ENCODE measurements around the gene OR5D16. TPM values are rescaled to one million over a fixed set of nuclear protein-coding genes. Genes with fewer than 3 reads are reported as not detected.
"Not testable (repeated sequence)": the region's sequence is repeated elsewhere in the genome, so short reads cannot be mapped to it uniquely, and the experiment has no call there.

Gene OR5D16
- total RNA-seq, result not detected

DNA sequence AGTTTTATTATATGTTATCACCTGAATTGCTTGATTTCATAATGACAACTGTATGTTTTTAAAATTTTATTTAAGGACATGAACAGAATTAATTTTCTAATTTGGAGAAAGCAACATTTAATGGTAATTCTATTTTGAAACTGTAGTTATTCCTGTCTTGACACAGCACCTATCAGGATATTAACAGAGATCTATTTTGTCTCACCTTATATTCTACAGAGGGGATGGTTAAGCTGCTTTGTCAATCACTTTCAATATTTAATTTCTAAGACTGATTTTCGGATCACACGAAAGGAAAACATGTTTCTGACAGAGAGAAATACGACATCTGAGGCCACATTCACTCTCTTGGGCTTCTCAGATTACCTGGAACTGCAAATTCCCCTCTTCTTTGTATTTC lies at the start of gene OR5D16:
Gene OR5D16 (plus strand): TSS at position 301 of the 400 bp plus-strand sequence. CDS start 0 bp downstream, at position 301.
- H3K9me3 Mint-ChIP-seq, result peaks cover 14% of the 10 kb centered on the region
- CTCF ChIA-PET, result no interaction called here
- no peak within 1 kb of the TSS for H3K27ac Mint-ChIP-seq
- H3K4me1 Mint-ChIP-seq (ENCODE audit: low read depth), result no peaks in the 10 kb centered on the region
- no peaks in the 10 kb centered on the region for H3K36me3 Mint-ChIP-seq (ENCODE audit: low read depth)
- no peaks in the 10 kb centered on the region for H3K27me3 Mint-ChIP-seq (ENCODE audit: low read depth)
- no peak within 1 kb of the TSS for H3K4me3 Mint-ChIP-seq
- intact Hi-C loops (cut with micrococcal nuclease), result no loop called here
- no peak for DNase-seq

DNA sequence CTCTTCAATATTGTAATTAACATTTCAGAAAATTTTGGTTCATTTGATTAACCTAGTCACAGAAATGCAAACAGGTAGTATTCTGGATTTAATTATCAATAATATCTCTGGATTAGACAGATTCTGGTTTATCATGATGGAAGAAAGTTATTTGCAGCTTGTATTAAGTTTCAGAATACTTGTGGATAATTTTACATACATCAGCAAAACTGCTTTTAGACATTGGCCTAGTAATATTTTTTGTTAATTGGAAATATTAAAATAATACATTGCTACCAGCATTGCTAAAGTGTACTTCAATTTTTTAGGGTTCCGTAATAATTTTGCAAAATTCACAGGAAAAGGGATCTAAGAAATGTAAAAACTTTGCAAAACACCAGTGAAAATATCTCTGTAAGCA lies 46.9 kb upstream of the OR5D16 start:
- CTCF ChIA-PET, result no interaction called here
- intact Hi-C loops (cut with micrococcal nuclease), result no loop called here
- H3K27ac Mint-ChIP-seq, result no peak overlapping the region
- no peak for DNase-seq
- H3K4me3 Mint-ChIP-seq, result no peak overlapping the region
- no peaks in the 10 kb centered on the region for H3K4me1 Mint-ChIP-seq (ENCODE audit: low read depth)
- H3K9me3 Mint-ChIP-seq, result peaks cover 10% of the 10 kb centered on the region
- no peaks in the 10 kb centered on the region for H3K27me3 Mint-ChIP-seq (ENCODE audit: low read depth)
- H3K36me3 Mint-ChIP-seq (ENCODE audit: low read depth), result no peaks in the 10 kb centered on the region

DNA sequence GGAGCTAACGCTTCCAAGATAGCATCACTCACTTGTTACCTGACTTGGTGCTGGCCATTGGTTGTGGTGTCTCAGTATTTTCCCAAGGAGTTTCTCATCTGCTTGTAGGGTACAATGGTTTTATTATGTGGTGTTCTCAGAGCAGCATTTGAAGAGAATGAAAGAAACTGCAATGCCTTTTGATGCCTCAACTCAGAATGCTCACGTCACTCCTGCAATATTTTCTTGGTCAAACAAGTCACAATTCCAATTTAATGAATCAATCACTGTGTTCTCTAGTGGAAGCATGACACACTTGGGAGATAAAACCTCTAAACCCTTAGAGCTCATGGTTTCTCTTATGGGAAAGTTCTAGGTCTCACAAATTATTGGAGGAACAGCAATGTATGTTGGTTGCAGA lies 45.2 kb upstream of the OR5D16 start:
- H3K9me3 Mint-ChIP-seq, result peaks cover 10% of the 10 kb centered on the region
- no peaks in the 10 kb centered on the region for H3K27me3 Mint-ChIP-seq (ENCODE audit: low read depth)
- DNase-seq, result no peak
- no peak overlapping the region for H3K27ac Mint-ChIP-seq
- CTCF ChIA-PET, result no interaction called here
- intact Hi-C loops (cut with micrococcal nuclease), result no loop called here
- H3K4me3 Mint-ChIP-seq, result no peak overlapping the region
- no peaks in the 10 kb centered on the region for H3K36me3 Mint-ChIP-seq (ENCODE audit: low read depth)
- no peaks in the 10 kb centered on the region for H3K4me1 Mint-ChIP-seq (ENCODE audit: low read depth)

DNA sequence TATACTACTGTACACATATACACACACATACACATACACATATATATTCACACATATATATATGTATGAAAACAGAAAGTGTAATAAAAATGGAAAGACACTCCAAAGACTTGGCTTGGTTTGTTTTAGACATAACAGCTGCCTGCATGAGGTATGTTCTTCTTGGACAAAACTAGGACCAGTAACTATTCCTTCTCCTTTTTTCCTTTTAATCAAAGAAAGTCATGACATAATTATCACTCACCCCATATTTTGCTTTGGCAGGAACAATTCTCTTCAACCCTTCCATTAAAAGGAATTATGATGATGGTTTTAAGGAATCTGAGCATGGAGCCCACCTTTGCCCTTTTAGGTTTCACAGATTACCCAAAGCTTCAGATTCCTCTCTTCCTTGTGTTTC lies 43.3 kb upstream of the OR5D16 start, which contains the start of gene OR5D14:
Gene OR5D14 (plus strand): TSS at position 301 of the 400 bp plus-strand sequence. CDS start 0 bp downstream, at position 301.
- Mint-ChIP-seq H3K36me3 (ENCODE audit: low read depth) (no peaks in the 10 kb centered on the region), H3K4me3 (no peak within 1 kb of the TSS), H3K4me1 (ENCODE audit: low read depth) (no peaks in the 10 kb centered on the region), H3K9me3 (peaks cover 11% of the 10 kb centered on the region), H3K27ac (no peak within 1 kb of the TSS), H3K27me3 (ENCODE audit: low read depth) (no peaks in the 10 kb centered on the region)
- DNase-seq, result no peak
- intact Hi-C loops (cut with micrococcal nuclease), result no loop called here
- CTCF ChIA-PET, result no interaction called here

DNA sequence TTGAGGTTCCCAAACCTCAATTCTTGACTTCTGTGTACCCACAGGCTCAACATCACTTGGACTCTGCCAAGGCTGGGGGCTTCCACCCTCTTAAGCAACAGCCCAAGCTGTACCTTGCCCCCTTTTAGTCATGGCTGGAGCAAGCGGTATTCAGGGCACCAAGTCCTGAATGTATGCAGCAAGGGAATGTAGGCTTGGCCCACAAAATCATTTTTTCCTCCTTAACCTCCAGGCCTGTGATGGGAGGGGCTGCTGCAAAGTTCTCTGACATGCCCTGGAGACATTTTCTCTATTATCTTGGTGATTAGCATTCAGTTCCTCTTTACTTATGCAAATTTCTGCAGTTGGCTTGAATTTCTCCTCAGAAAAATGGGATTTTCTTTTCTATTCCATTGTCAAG lies 32.3 kb upstream of the OR5D16 start:
- no peak for DNase-seq
- Mint-ChIP-seq H3K4me3 (no peak overlapping the region), H3K9me3 (peaks cover 26% of the 10 kb centered on the region), H3K4me1 (ENCODE audit: low read depth) (no peaks in the 10 kb centered on the region), H3K36me3 (ENCODE audit: low read depth) (no peaks in the 10 kb centered on the region), H3K27ac (no peak overlapping the region), H3K27me3 (ENCODE audit: low read depth) (no peaks in the 10 kb centered on the region)
- CTCF ChIA-PET, result no interaction called here
- intact Hi-C loops (cut with micrococcal nuclease), result no loop called here

DNA sequence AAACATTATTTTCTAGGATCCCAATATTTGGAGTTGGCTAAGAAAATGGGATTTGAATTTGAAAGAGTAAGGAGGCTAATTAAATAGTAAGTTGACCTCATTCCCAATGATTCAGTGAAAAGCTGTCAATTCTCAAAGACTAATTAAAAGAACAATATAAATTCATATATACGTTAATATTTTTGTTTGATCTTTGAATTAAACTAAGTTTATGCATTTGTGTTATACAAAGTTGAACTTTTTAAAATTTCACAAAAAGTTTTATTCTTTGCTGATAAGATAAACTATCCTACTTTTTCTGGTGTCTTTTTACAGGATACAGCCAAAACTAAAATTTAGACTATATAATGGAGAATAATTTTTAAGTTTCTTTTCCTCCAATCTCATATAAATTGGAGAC lies 27.5 kb upstream of the OR5D16 start, which contains the start of gene OR5L1:
Gene OR5L1 (plus strand): TSS at position 301 of the 400 bp plus-strand sequence. CDS start 100 bp downstream, outside the sequence.
- Mint-ChIP-seq H3K4me1 (ENCODE audit: low read depth) (no peaks in the 10 kb centered on the region), H3K4me3 (no peak within 1 kb of the TSS), H3K9me3 (peaks cover 16% of the 10 kb centered on the region), H3K36me3 (ENCODE audit: low read depth) (no peaks in the 10 kb centered on the region), H3K27me3 (ENCODE audit: low read depth) (no peaks in the 10 kb centered on the region), H3K27ac (no peak within 1 kb of the TSS)
- intact Hi-C loops (cut with micrococcal nuclease), result no loop called here
- no peak for DNase-seq
- CTCF ChIA-PET, result no interaction called here

DNA sequence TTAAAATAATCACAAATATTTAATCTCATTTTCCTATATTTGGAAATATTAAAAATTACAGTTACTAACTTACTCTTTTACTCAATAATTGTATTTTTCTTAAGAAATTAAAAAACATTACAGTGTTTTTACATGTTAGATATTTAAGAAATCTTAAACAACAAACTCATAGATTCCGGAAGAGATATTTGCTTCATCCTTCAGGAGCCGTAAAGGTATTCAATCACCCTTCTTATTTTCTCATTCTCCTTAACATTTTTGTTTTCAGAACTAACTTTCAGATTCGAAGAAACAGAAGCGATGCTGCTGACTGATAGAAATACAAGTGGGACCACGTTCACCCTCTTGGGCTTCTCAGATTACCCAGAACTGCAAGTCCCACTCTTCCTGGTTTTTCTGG lies 19.2 kb upstream of the OR5D16 start, which contains the start of gene OR5D18:
Gene OR5D18 (plus strand): TSS at position 301 of the 400 bp plus-strand sequence. CDS start 0 bp downstream, at position 301.
- DNase-seq, result no peak
- Mint-ChIP-seq H3K27ac (no peak within 1 kb of the TSS), H3K36me3 (ENCODE audit: low read depth) (no peaks in the 10 kb centered on the region), H3K9me3 (peaks cover 12% of the 10 kb centered on the region), H3K4me3 (no peak within 1 kb of the TSS), H3K4me1 (ENCODE audit: low read depth) (no peaks in the 10 kb centered on the region), H3K27me3 (ENCODE audit: low read depth) (no peaks in the 10 kb centered on the region)
- intact Hi-C loops (cut with micrococcal nuclease), result no loop called here
- CTCF ChIA-PET, result no interaction called here

DNA sequence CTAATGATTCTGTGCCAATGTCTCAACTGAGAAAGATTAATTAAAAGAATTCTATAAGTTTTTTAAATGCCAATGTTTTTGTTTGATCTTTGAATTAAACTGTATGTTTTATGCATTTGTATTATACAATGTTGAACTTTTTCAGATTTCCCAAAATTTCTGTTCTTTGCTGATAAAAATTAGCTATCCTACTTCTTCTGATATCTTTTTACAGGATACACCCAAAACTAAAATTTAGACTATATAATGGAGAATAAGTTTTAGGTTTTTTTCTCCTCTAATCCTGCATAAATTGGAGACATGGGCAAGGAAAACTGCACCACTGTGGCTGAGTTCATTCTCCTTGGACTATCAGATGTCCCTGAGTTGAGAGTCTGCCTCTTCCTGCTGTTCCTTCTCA lies 11.6 kb upstream of the OR5D16 start, which contains the start of gene OR5L2:
Gene OR5L2 (plus strand): TSS at position 301 of the 400 bp plus-strand sequence. CDS start 0 bp downstream, at position 301.
- intact Hi-C loops (cut with micrococcal nuclease), result no loop called here
- no peaks in the 10 kb centered on the region for H3K27me3 Mint-ChIP-seq (ENCODE audit: low read depth)
- DNase-seq, result no peak
- no peaks in the 10 kb centered on the region for H3K4me1 Mint-ChIP-seq (ENCODE audit: low read depth)
- H3K4me3 Mint-ChIP-seq, result no peak within 1 kb of the TSS
- H3K36me3 Mint-ChIP-seq (ENCODE audit: low read depth), result no peaks in the 10 kb centered on the region
- H3K9me3 Mint-ChIP-seq, result peaks cover 8% of the 10 kb centered on the region
- no peak within 1 kb of the TSS for H3K27ac Mint-ChIP-seq
- CTCF ChIA-PET, result no interaction called here

DNA sequence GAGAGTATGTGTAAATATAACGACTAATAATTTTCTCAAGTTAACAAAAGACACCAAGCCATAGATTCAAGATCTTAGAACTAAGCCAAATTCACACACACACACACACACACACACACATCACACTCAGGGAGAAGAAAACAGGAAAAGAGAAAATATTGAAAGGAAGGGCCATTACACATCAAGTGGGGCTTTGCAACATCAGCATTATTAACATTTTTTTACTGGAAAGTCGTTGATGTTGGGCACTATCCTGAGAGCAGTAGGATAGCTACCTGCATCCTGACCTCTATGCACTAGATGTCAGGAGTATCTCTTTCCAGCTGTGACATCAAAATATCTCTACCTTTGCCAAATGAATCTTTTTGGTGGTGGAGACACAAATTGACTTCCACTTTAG lies 8.9 kb downstream of the OR5D16 start:
- Mint-ChIP-seq H3K27me3 (ENCODE audit: low read depth) (no peaks in the 10 kb centered on the region), H3K27ac (no peak overlapping the region), H3K4me1 (ENCODE audit: low read depth) (no peaks in the 10 kb centered on the region), H3K9me3 (peaks cover 2% of the 10 kb centered on the region), H3K36me3 (ENCODE audit: low read depth) (no peaks in the 10 kb centered on the region), H3K4me3 (no peak overlapping the region)
- DNase-seq, result no peak
- CTCF ChIA-PET, result no interaction called here
- intact Hi-C loops (cut with micrococcal nuclease), result no loop called here

DNA sequence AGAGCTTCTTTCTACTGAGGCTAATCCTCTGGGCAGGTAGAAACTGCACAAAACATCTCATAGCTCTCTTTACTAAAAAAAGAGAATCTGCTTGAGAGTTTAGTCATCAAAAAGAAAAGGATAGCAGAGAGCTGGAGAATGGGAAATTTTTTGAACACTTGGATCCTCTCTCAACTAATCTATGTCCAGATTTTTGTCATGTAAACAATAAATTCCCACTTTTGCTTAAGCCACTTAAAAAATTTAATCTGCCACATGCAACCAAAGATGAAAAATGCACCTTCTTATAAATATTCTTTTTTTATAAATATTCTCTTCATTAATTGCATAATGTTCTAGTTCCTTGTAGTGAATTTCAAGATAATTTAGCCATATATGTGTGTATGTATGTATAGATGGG lies 10.5 kb downstream of the OR5D16 start:
- H3K27ac Mint-ChIP-seq, result no peak overlapping the region
- H3K36me3 Mint-ChIP-seq (ENCODE audit: low read depth), result no peaks in the 10 kb centered on the region
- H3K9me3 Mint-ChIP-seq, result peaks cover 4% of the 10 kb centered on the region
- CTCF ChIA-PET, result no interaction called here
- H3K27me3 Mint-ChIP-seq (ENCODE audit: low read depth), result no peaks in the 10 kb centered on the region
- DNase-seq, result no peak
- intact Hi-C loops (cut with micrococcal nuclease), result no loop called here
- no peak overlapping the region for H3K4me3 Mint-ChIP-seq
- no peaks in the 10 kb centered on the region for H3K4me1 Mint-ChIP-seq (ENCODE audit: low read depth)

DNA sequence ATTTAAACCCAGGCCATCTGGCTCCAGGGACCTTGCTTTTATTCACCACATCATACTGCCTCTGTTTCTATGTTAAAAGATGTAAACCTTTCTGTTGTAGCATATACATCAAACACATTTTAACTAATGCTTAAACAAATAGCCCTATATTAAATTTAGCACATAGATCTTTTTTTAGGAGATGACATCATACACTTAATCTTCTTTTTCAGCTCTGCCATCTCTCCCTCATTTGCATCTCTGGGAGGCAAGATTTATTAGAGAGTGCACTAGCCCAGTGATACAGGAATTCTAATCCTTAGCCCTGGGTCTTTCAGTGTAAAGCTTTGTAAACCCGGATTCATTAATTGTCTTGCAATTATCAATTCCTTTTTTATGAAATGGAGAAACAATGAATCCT lies 13.6 kb downstream of the OR5D16 start:
- H3K9me3 Mint-ChIP-seq, result peaks cover 8% of the 10 kb centered on the region
- intact Hi-C loops (cut with micrococcal nuclease), result no loop called here
- H3K36me3 Mint-ChIP-seq (ENCODE audit: low read depth), result no peaks in the 10 kb centered on the region
- no peak for DNase-seq
- CTCF ChIA-PET, result no interaction called here
- H3K4me3 Mint-ChIP-seq, result no peak overlapping the region
- H3K27me3 Mint-ChIP-seq (ENCODE audit: low read depth), result no peaks in the 10 kb centered on the region
- no peak overlapping the region for H3K27ac Mint-ChIP-seq
- no peaks in the 10 kb centered on the region for H3K4me1 Mint-ChIP-seq (ENCODE audit: low read depth)

DNA sequence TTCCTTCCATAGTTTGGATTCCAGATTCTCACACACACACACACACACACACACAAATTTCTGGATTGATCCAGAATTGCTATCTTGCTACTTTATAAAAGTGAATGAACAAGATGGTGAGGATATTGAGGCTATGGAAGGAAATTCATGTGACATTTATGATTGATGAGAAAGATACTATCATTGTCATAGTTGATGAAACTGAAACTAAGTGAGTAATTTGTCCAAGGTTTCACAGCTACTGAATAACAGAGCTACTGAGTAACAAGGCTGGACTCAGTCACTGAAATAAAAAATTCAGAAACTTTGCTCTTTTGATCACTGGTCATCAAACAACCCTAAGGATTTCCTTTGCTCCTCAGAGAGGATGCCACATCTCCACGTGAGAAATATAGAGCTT lies 16.2 kb downstream of the OR5D16 start:
- Mint-ChIP-seq H3K4me1 (ENCODE audit: low read depth) (no peaks in the 10 kb centered on the region), H3K36me3 (ENCODE audit: low read depth) (no peaks in the 10 kb centered on the region), H3K27ac (no peak overlapping the region), H3K4me3 (no peak overlapping the region), H3K9me3 (peaks cover 9% of the 10 kb centered on the region), H3K27me3 (ENCODE audit: low read depth) (no peaks in the 10 kb centered on the region)
- CTCF ChIA-PET, result no interaction called here
- intact Hi-C loops (cut with micrococcal nuclease), result no loop called here
- no peak for DNase-seq

DNA sequence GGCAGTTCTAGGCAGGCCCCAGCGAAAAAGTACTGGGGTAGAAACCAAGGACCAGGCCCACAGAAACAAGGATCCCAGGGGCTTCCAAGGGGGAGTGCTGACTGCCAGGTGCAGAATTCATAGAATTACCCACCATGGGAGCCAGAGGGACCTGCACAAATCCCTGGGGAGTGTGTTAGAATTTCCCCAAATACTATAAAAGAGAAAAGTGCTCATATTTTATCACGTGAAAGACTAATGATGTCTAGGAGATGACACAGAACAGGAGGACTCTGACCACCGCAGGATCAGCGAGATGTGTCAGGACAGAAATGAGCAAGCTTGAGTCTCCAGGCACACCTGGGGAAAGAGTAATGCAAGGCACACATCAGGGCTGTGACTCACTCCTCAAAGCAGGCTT lies 28.8 kb downstream of the OR5D16 start:
- H3K4me3 Mint-ChIP-seq; H3K27ac Mint-ChIP-seq; CTCF ChIA-PET; H3K9me3 Mint-ChIP-seq; H3K4me1 Mint-ChIP-seq (ENCODE audit: low read depth); intact Hi-C loops (cut with micrococcal nuclease); H3K27me3 Mint-ChIP-seq (ENCODE audit: low read depth); H3K36me3 Mint-ChIP-seq (ENCODE audit: low read depth); DNase-seq: not testable (repeated sequence)
